Islet precursor cell (in vitro differentiated cells): Measurements from ENCODE around the gene EEF1B2.
"Not testable (repeated sequence)": the region's sequence is repeated elsewhere in the genome, so short reads cannot be mapped to it uniquely, and the experiment has no call there.

Experiments
- DNase-seq: peaks from one replicate; pipeline ENCODE4 v3.0.0-alpha.2; 2018

The EEF1B2 gene

GRCh38 chr2:206168230-206168629, 8.5 kb downstream of the EEF1B2 start:
- not testable (repeated sequence) for DNase-seq

- not testable (repeated sequence) for DNase-seq
Observed at GRCh38 chr2:206171624-206172397, 12.1 kb downstream of the EEF1B2 start.

DNA sequence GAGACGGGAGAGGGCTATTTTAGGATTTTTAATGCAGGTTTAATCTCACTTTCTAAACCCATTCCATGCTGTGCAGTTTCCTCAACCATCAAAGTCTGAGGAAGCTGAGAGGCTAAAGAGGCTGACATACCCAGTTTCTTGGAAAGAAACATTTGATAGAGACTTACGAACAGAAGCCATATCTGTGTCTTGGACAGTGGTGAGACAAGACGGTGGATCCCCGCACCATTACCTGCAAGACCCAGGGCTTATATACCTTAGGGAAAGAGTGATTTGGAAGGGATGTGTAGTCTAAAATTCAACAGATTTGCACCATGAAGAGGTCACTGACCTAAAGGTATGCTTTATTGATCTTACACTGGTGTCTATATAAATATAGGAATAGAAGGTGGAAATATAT, 13.5 kb downstream of the EEF1B2 start:
- no peak for DNase-seq

GRCh38 chr2:206176121-206176520, 16.4 kb downstream of the EEF1B2 start:
- no peak for DNase-seq

DNA sequence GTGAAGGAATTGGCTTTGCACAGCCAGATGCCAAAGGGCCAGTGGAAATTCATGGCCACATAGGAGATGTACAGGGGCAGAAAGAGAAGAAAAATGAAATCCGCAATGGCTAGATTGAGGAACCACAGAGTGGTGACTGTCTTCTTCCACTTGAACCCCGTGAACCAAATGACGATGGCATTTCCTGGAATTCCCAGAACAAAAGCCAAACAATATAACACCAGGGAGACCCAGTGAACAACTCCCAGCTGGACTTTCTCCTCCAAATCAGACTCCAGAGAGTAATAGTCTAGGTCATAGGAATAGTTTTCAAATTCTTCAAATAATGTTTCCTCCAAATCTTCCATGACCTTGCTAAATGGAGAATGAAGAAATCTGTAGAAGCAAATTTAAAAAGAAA, 17.2 kb downstream of the EEF1B2 start:
- DNase-seq = no peak

DNA sequence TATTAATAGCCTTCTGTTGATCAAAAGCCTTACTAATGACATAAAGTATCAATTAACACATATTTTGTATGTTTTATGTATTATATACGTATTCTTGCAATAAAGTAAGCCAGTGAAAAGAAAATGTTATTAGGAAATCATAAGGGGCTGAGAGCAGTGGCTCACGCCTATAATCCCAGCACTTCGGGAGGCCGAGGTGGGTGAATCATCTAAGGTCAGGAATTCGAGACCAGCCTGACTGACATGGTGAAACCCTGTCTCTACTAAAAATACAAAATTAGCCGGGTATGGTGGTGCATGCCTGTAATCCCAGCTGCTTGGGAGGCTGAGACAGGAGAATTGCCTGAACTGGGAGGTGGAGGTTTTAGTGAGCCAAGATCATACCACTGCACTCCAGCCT, 21.8 kb downstream of the EEF1B2 start:
- not testable (repeated sequence) for DNase-seq

- DNase-seq = no peak
Observed at GRCh38 chr2:206189691-206190090, 30.0 kb downstream of the EEF1B2 start.

GRCh38 chr2:206190111-206190510, 30.4 kb downstream of the EEF1B2 start:
- DNase-seq = no peak

DNA sequence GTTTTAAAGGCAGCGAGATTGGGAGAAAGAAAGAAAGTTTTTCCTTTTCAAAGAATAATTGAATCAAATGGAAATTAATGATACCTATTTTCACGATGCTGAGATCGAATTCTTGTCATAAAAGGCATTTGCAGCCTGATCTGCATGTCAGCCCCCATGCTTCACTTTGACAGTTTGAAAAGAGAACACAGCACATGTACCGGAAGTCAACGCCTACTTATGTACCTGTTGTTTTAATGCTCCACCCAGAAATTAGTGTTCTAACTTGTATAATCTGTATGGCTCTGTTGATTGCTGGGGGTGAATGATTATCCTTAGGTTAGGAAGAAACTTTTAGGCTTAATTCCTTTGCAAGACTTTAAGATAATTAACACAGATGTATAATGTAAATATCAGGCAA, 31.0 kb downstream of the EEF1B2 start:
- no peak for DNase-seq

DNA sequence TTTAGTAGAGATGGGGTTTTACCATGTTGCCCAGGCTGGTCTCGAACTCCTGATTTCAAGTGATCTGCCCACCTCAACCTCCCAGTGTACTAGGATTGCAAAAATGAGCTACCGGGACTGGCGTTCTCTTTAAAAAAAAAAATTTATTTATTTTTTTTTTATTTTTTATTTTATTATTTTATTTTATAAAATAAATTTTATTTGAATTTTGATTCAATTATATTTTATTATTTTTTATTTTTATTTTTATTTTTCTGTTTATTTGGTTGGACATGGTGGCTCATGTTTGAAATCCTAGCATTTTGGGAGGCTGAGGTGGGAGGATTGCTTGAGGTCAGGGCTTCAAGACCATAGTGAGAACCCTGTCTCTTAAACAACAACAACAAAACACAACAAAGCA, 32.5 kb downstream of the EEF1B2 start:
- DNase-seq = no peak

DNA sequence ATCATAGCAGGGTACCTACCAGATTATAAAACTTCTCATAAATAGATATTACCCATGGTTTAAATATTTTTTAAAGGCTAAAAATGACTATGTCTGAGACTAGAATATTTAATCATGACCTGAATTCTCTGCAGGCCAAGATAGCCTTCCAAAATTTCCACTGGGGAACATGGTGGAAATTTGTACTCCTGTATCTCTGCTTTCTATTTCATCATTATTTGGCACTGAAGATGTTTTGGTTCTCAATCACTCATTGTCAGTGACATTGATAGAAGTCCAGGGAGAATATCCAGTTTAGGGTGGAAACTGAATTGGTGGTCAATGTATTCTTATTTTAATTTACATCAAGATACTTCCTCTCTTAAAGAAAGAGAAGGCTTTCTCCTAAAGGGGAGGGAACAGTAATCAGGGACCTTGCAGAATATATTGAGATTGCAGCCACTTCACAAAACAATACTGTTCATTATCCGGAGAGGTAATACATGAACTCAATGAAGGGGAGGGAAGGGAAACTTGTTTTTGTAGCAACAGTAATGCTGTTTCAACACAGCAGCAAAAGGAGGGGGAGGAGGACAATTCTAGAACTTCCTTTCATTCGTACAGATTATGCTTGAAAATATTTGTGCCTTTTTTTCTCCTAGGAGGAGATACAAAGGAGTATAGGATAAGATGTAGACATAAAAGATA, 34.1 kb downstream of the EEF1B2 start:
- no peak for DNase-seq

GRCh38 chr2:206198677-206199076, 39.0 kb downstream of the EEF1B2 start:
- no peak for DNase-seq

DNA sequence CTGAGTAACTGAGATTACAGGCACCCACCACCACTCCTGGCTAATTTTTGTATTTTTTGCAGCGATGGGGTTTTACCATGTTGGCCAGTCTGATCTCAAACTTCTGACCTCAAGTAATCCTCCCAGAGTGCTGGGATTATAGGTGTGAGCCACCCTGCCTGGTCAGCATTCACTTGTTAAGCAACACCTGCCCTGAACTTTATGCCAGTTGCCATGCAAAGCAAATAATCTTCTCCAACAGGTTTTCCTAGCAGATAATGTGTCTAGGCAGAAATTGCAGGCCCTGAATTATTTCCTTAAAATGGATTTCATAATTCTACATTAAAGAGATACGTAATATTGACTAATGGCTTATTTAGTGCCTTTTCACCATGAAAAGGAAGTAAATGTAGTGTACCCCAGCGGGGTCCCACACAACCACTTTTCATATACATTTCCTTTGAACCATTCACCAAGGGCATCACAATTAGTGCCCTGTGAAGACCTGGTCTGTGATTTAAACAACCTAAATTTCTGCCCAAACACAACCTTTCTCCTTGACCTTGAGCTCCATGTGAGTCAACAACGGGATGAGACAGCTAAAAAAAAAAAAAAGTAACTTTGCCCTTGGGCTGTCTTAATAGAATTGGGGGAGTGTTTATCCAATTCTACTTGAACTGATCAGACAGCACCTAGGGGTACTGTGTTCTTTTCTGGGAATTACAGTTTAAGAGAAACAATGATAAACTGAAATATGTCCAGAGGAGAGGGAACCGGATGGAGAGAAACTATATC, 41.6 kb downstream of the EEF1B2 start:
- DNase-seq = no peak

GRCh38 chr2:206202446-206202845, 42.8 kb downstream of the EEF1B2 start:
- no peak for DNase-seq

DNA sequence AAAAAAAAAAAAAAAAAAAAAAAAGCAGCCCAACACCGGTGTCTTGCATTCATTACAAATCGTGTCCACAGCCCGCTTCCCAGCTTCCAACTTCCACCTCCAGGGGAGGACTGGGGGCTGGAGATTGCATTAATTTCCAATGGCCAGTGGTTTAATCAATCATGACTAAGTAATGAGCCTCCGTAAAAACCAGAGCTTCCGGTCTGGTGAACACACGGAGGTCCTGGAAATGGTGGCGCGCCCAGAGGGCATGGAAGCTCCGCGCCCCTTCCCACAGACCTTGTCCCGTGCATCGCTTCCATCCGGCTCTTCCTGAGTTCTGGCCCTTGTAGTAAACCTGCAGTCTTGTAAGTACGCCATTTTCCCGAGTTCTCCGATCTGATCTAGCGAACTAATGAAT, 43.6 kb downstream of the EEF1B2 start:
- DNase-seq = no peak

DNA sequence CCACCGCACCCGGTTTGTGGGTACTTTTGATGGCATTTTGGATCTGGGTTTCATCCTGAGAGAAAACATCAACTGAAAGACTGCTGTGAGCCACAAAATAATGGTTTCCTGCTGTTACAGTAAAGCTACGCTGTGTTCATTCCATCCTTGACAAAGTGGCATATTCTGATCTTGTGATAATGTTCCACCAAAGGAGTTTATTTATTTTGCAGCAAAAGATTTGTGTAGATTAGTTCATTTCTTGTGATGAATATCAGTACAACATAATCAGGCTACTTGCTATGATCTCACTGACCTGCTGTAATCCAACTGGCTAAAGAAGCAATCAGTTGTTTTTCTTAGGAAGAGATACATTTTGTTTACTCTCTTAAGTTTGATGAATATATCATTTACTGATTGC, 45.0 kb downstream of the EEF1B2 start:
- no peak for DNase-seq

- DNase-seq = not testable (repeated sequence)
Observed at GRCh38 chr2:206207316-206207715, 47.6 kb downstream of the EEF1B2 start.

- no peak for DNase-seq
Observed at GRCh38 chr2:206208900-206209299, 49.2 kb downstream of the EEF1B2 start.

DNA sequence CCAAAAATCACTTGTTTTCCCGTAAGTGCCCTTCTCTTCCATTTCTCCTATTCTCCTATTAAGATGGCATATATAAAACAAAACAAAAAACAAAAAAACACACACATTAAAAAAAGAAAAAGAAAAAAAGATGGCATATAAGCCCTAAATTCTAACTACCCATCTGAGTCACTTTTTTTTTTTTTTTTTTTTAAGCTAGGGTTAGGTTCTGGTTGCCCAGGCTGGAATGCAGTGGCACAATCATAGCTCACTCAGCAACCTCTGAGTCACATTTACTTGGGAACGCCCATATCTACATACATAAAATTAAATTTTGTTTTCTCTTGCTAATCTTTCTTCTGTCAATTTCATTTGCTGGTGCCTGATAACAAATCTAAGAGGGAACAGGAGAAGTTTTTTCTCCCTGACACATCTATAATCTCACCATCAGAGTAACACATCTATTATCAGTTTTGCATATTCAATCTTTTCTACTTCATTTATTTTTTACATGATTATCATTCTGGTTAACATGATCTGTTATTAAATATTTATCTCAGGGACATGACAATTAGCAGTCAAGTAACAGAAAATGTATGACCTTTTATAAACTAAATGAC, 52.1 kb downstream of the EEF1B2 start:
- DNase-seq = no peak
